ENCODE measurements around the gene A4GALT. TPM values are rescaled to one million over a fixed set of nuclear protein-coding genes. Genes with fewer than 3 reads are reported as not detected.

A4GALT gene
- total and polyA plus RNA-seq, 2 of the 13 experiments (the other 11 are each of a cell fraction or from before 2014, with no cell fraction given) = 0.09 to 1.1 TPM

DNA sequence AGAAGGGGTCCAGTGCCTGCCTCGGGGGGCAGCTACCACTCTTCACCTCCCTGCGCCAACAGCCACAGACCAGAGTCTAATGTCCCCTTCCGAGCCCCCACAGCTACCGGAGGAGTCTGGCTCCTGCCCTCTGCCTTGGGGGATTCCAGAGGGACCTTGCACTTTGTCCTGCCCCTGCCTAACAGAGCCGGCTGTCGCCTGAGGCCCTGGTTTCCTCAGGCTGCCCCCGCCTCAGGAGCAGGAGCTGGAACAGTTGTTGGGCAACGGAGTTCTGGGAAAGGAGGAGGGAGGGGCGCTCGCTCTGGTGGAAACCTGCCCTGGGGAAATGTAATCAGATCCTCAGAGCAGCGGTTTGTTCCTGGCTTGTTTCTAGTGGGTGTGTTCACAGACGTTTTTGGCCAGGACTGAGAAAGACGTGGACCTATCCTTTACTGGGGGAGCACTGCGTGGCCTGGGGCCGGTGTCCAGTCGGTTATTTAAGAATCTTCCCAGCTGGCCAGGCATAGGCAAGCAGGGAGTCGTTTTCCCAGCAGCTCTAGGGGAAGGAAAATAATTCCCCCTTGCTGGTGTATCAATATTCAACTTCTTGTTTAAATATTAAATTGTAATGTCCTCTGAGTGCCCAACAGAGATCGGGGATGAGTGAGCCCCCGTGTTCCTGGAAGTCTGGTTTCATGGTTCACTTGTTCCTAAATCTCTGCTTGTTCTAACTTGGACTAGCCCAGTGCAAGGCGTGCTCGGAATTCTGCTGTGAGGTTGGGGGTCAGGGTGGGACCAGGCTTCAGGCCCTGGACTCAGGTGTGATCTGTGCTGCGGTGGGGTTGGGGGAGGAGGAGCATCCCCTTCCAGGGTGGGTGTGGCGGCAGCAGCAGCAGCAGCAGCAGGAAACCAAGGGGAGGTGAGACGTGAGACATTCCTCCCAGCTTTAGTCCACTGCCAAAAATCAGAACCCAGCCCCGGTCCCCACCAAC is 32.1 kb downstream of the A4GALT start (continued):
- TF ChIP-seq, protein P1, sequence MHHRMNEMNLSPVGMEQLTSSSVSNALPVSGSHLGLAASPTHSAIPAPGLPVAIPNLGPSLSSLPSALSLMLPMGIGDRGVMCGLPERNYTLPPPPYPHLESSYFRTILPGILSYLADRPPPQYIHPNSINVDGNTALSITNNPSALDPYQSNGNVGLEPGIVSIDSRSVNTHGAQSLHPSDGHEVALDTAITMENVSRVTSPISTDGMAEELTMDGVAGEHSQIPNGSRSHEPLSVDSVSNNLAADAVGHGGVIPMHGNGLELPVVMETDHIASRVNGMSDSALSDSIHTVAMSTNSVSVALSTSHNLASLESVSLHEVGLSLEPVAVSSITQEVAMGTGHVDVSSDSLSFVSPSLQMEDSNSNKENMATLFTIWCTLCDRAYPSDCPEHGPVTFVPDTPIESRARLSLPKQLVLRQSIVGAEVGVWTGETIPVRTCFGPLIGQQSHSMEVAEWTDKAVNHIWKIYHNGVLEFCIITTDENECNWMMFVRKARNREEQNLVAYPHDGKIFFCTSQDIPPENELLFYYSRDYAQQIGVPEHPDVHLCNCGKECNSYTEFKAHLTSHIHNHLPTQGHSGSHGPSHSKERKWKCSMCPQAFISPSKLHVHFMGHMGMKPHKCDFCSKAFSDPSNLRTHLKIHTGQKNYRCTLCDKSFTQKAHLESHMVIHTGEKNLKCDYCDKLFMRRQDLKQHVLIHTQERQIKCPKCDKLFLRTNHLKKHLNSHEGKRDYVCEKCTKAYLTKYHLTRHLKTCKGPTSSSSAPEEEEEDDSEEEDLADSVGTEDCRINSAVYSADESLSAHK (CRISPR knock-in tag; IDR thresholded peaks at IDR 0.05; ENCODE audit: borderline replicate concordance) = no peak
- TF ChIP-seq KDM2A (CRISPR knock-in tag; IDR thresholded peaks at IDR 0.05; ENCODE audit: borderline replicate concordance, low read depth) = peak; percentile 64
- peak; percentile 78 for TF ChIP-seq PITX1 (CRISPR knock-in tag; IDR thresholded peaks at IDR 0.05)
- peak; percentile 43; the same call in 1 of the 2 replicates for TF ChIP-seq ZNF747 (CRISPR knock-in tag; IDR thresholded peaks at IDR 0.05; ENCODE audit: borderline replicate concordance)
- TF ChIP-seq MYC (CRISPR knock-in tag; IDR thresholded peaks at IDR 0.05; ENCODE audit: borderline replicate concordance) = no peak
- no peak for TF ChIP-seq ZNF720 (CRISPR knock-in tag; IDR thresholded peaks at IDR 0.05)
- TF ChIP-seq ZNF790 (CRISPR knock-in tag; IDR thresholded peaks at IDR 0.05; ENCODE audit: borderline replicate concordance) = no peak
- TF ChIP-seq KAT2B (IDR thresholded peaks at IDR 0.05; ENCODE audit: borderline replicate concordance, low read depth, low read length) = no peak
- TF ChIP-seq BORCS8-MEF2B (CRISPR knock-in tag; IDR thresholded peaks at IDR 0.05) = 0 out of 2 replicates have a peak, but pooled peaks have one; percentile 43
- peak; percentile 78; the same call in 1 of the 2 replicates for TF ChIP-seq ZNF788 (CRISPR knock-in tag; IDR thresholded peaks at IDR 0.05; ENCODE audit: borderline replicate concordance)
- TF ChIP-seq KMT2B (CRISPR knock-in tag; IDR thresholded peaks at IDR 0.05) = no peak
- peak; percentile 64; the same call in 1 of the 2 replicates for TF ChIP-seq SIX1 (CRISPR knock-in tag; IDR thresholded peaks at IDR 0.05; ENCODE audit: borderline replicate concordance)
- TF ChIP-seq SOX6 (IDR thresholded peaks at IDR 0.05) = no peak
- TF ChIP-seq SOX6 (CRISPR knock-in tag; IDR thresholded peaks at IDR 0.05) = peak; percentile 62
- TF ChIP-seq ELF1 (CRISPR knock-in tag; IDR thresholded peaks at IDR 0.05) = no peak
- TF ChIP-seq MAZ (IDR thresholded peaks at IDR 0.05; ENCODE audit: borderline replicate concordance, low read depth, low read length) = 0 out of 2 replicates have a peak, but pooled peaks have one; percentile 67
- TF ChIP-seq MAZ (CRISPR knock-in tag; IDR thresholded peaks at IDR 0.05; ENCODE audit: low read depth) = peak; percentile 81
- 0 out of 2 replicates have a peak, but pooled peaks have one; percentile 39 for TF ChIP-seq ZNF792 (CRISPR knock-in tag; IDR thresholded peaks at IDR 0.05)
- TF ChIP-seq, protein P2, sequence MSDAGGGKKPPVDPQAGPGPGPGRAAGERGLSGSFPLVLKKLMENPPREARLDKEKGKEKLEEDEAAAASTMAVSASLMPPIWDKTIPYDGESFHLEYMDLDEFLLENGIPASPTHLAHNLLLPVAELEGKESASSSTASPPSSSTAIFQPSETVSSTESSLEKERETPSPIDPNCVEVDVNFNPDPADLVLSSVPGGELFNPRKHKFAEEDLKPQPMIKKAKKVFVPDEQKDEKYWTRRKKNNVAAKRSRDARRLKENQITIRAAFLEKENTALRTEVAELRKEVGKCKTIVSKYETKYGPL (CRISPR knock-in tag; IDR thresholded peaks at IDR 0.05) = no peak
- no peak for TF ChIP-seq IKZF4 (CRISPR knock-in tag; IDR thresholded peaks at IDR 0.05; ENCODE audit: borderline replicate concordance, low read depth, not compliant biosample characterization)
- TF ChIP-seq CEBPB (IDR thresholded peaks at IDR 0.05; ENCODE audit: borderline replicate concordance, low read depth, low read length) = peak; percentile 87
- no peak for TF ChIP-seq U2AF2 (IDR thresholded peaks at IDR 0.05; ENCODE audit: low read depth, low read length)
- TF ChIP-seq KAT8 (CRISPR knock-in tag; IDR thresholded peaks at IDR 0.05) = peak; percentile 41; the same call in 1 of the 2 replicates
- no peak for TF ChIP-seq HCFC1 (IDR thresholded peaks at IDR 0.05; ENCODE audit: low read depth, low read length)
- no peak for TF ChIP-seq ZKSCAN8 (CRISPR knock-in tag; IDR thresholded peaks at IDR 0.05; ENCODE audit: borderline replicate concordance)
- 0 out of 2 replicates have a peak, but pooled peaks have one; percentile 20 for TF ChIP-seq ZNF598 (CRISPR knock-in tag; IDR thresholded peaks at IDR 0.05; ENCODE audit: borderline replicate concordance)
- TF ChIP-seq LCORL (IDR thresholded peaks at IDR 0.05) = no peak
- peak; percentile 76 for TF ChIP-seq LCORL (CRISPR knock-in tag; IDR thresholded peaks at IDR 0.05)
- TF ChIP-seq RFXAP (CRISPR knock-in tag; IDR thresholded peaks at IDR 0.05; ENCODE audit: borderline replicate concordance) = no peak

All from HepG2 (cell line).